ENCODE data around the gene MIPEP.

GRCh38 chr13:23778002-23778652 lies 111.1 kb downstream of the MIPEP start:
- peak; percentile 9 for TF ChIP-seq CTCF (IDR thresholded peaks at IDR 0.05; ENCODE audit: insufficient read depth, low read depth, low read length)
- TF ChIP-seq EZH2 (IDR thresholded peaks at IDR 0.05; ENCODE audit: insufficient read depth, low read length): no peak
